MM.1S (cell line): Measurements from ENCODE around the gene RAD54L.

Experiments used
- DNase-seq: peaks from one replicate; pipeline ENCODE4 v3.0.0-alpha.2; 2015
- H2AFZ ChIP-seq: fragments of 300-600 bp; sonication (generic); 2 replicates; pipeline ENCODE4 v1.6.0; 2016; ENCODE audit warnings: antibody characterized with exemption, low read length
- H3F3A ChIP-seq: fragments of 300-600 bp; sonication (generic); 2 replicates; pipeline ENCODE4 v1.6.1; 2016; ENCODE audit warnings: mild to moderate bottlenecking, antibody characterized with exemption, low read length, moderate library complexity, mixed read lengths; ENCODE audit not compliant: insufficient read depth
- H3K27ac ChIP-seq: fragments of 300-600 bp; sonication (generic); 2 replicates; pipeline ENCODE4 v1.5.1; 2016; ENCODE audit warnings: mild to moderate bottlenecking, low read length
- H3K27me3 ChIP-seq: fragments of 300-600 bp; sonication (generic); replicated peaks from 2 replicates; pipeline ENCODE4 v1.6.0; 2016; ENCODE audit warnings: low read length; ENCODE audit not compliant: insufficient read depth
- H3K36me3 ChIP-seq: fragments of 300-600 bp; sonication (generic); replicated peaks from 2 replicates; pipeline ENCODE4 v1.6.1; 2016; ENCODE audit warnings: mild to moderate bottlenecking, low read length, mixed read lengths; ENCODE audit not compliant: insufficient read depth
- H3K4me1 ChIP-seq: fragments of 300-600 bp; sonication (generic); 2 replicates; pipeline ENCODE4 v1.6.1; 2016; ENCODE audit warnings: low read length, mixed read lengths
- H3K4me2 ChIP-seq: fragments of 300-600 bp; sonication (generic); 2 replicates; pipeline ENCODE4 v1.6.0; 2016; ENCODE audit warnings: low read depth, low read length
- H3K4me3 ChIP-seq: fragments of 300-600 bp; sonication (generic); 2 replicates; pipeline ENCODE4 v1.5.1; 2016; ENCODE audit warnings: low read length, mixed read lengths
- H3K79me2 ChIP-seq: fragments of 300-600 bp; sonication (generic); 2 replicates; pipeline ENCODE4 v1.6.1; 2016; ENCODE audit warnings: mixed run types, low read length, mixed read lengths
- H3K9ac ChIP-seq: fragments of 300-600 bp; sonication (generic); 2 replicates; pipeline ENCODE4 v1.6.1; 2016; ENCODE audit warnings: low read length, mixed read lengths
- H3K9me2 ChIP-seq: fragments of 300-600 bp; sonication (generic); replicated peaks from 2 replicates; pipeline ENCODE4 v1.6.1; 2016; ENCODE audit warnings: mild to moderate bottlenecking, low read length, mixed read lengths; ENCODE audit not compliant: insufficient read depth
- H3K9me3 ChIP-seq: fragments of 300-600 bp; sonication (generic); replicated peaks from 2 replicates; pipeline ENCODE4 v1.6.1; 2016; ENCODE audit warnings: mild to moderate bottlenecking, low read length, mixed read lengths; ENCODE audit not compliant: insufficient read depth
- H4K20me1 ChIP-seq: fragments of 300-600 bp; sonication (generic); 2 replicates; pipeline ENCODE4 v1.6.1; 2016; ENCODE audit warnings: mild to moderate bottlenecking, low read length, moderate library complexity, mixed read lengths; ENCODE audit not compliant: insufficient read depth
- EZH2 ChIP-seq: fragments of 300-600 bp; sonication (generic); optimal IDR thresholded peaks from 2 replicates; pipeline ENCODE3; 2017; ENCODE audit warnings: low read depth, mild to moderate bottlenecking, antibody characterized with exemption, low read length, mixed read lengths
- EZH2phosphoT487 ChIP-seq: fragments of 300-600 bp; sonication (generic); IDR thresholded peaks from 2 replicates; pipeline ENCODE4 v1.6.1; 2018; ENCODE audit warnings: antibody characterized with exemption, low read length
- TF ChIP-seq, protein P1 (sequence below): fragments of 300-600 bp; sonication (generic); IDR thresholded peaks from 2 replicates; pipeline ENCODE4 v1.5.1; 2016; ENCODE audit warnings: antibody characterized with exemption, low read length, mixed read lengths

Gene RAD54L

DNA sequence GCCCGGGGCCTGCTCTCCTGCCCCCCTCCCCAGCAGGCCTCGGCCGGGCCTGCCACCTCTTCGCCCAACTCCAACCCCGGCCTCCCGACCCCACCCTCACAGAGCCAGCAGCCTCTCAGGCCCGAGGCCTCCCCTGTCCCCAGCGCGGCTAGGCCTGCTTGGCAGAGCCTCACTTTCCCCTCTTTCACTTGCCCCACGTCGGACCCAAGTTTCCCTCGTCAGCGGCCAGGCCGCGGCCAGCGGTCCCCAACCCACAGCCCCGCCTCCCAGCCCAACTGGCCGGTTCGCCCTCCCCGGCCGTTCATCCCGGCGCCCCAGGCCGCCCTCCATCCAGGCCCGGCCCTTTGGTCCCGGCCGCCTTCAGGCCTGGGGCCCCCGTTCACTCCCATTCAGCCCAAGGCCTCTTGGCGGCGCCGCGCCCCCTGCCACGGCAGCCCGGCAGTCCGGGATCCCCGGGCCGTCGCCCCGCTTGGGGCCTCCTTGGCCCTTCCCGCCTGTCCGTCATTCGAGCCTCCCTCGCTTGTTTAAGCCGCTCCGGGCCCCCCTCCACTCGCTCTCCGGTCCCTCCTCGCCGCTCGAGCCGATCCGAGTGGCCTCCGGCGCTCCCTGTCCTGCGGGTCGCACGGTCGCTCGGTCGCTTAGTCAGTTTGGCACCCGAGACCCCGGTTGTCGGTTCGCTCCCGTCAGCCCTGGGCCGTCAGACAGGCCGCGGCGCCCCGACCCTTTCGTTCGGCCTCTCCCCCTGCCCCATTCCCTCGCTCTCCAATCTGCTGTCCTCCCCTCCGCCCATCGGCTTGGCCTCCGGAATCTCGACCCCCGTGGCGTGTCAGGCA lies 54.5 kb downstream of the RAD54L start:
- no peak for TF ChIP-seq EZH2
- no peak for TF ChIP-seq EZH2phosphoT487
- TF ChIP-seq, protein P1, sequence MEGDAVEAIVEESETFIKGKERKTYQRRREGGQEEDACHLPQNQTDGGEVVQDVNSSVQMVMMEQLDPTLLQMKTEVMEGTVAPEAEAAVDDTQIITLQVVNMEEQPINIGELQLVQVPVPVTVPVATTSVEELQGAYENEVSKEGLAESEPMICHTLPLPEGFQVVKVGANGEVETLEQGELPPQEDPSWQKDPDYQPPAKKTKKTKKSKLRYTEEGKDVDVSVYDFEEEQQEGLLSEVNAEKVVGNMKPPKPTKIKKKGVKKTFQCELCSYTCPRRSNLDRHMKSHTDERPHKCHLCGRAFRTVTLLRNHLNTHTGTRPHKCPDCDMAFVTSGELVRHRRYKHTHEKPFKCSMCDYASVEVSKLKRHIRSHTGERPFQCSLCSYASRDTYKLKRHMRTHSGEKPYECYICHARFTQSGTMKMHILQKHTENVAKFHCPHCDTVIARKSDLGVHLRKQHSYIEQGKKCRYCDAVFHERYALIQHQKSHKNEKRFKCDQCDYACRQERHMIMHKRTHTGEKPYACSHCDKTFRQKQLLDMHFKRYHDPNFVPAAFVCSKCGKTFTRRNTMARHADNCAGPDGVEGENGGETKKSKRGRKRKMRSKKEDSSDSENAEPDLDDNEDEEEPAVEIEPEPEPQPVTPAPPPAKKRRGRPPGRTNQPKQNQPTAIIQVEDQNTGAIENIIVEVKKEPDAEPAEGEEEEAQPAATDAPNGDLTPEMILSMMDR: peak; percentile 49
- H2AFZ ChIP-seq: peak overlapping the region; percentile 88
- no peaks in the 10 kb centered on the region for H3K4me1 ChIP-seq
- peak overlapping the region; percentile 74; the same call in 1 of the 2 replicates for H3K27ac ChIP-seq
- no peaks in the 10 kb centered on the region for H3K36me3 ChIP-seq
- H3K79me2 ChIP-seq: peaks cover 86% of the 10 kb centered on the region
- peak overlapping the region; percentile 88 for H3K4me2 ChIP-seq
- H4K20me1 ChIP-seq: peaks cover 11% of the 10 kb centered on the region
- H3K9me2 ChIP-seq: no peaks in the 10 kb centered on the region
- peak; percentile 61 for DNase-seq
- no peaks in the 10 kb centered on the region for H3K9me3 ChIP-seq
- peak overlapping the region; percentile 81 for H3K4me3 ChIP-seq
- H3K27me3 ChIP-seq: no peaks in the 10 kb centered on the region
- H3K9ac ChIP-seq: peak overlapping the region; percentile 95
- peaks cover 12% of the 10 kb centered on the region for H3F3A ChIP-seq

DNA sequence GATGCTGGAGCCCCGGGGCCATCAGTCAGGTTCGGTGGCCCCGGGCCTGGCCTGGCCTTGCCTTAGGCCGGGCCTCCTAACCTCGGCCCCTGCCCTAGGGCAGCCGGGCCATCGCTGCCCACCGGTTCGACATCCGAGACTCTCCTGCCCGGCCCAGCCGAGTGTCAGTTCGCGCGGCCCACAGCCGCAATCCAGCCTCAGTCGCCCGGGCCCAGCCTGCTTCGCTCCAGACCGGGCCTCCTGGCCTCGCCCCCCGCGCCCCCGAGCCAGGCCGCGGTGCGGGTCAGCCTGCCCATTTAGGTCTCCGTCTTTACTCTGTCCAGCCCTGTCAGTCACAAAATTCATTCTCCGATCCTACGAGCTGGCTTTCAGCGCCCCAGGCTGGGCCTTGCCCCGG lies 55.1 kb downstream of the RAD54L start:
- H2AFZ ChIP-seq: peak overlapping the region; percentile 88
- peak overlapping the region; percentile 74; the same call in 1 of the 2 replicates for H3K27ac ChIP-seq
- peak overlapping the region; percentile 95 for H3K9ac ChIP-seq
- peaks cover 92% of the 10 kb centered on the region for H3K79me2 ChIP-seq
- peak overlapping the region; percentile 88 for H3K4me2 ChIP-seq
- no peaks in the 10 kb centered on the region for H3K36me3 ChIP-seq
- peaks cover 12% of the 10 kb centered on the region for H3F3A ChIP-seq
- no peak for TF ChIP-seq EZH2phosphoT487
- TF ChIP-seq, protein P1: no peak
- TF ChIP-seq EZH2: no peak
- no peaks in the 10 kb centered on the region for H3K9me2 ChIP-seq
- peak overlapping the region; percentile 81 for H3K4me3 ChIP-seq
- H3K27me3 ChIP-seq: no peaks in the 10 kb centered on the region
- H3K9me3 ChIP-seq: no peaks in the 10 kb centered on the region
- DNase-seq: peak; percentile 41
- peaks cover 17% of the 10 kb centered on the region for H4K20me1 ChIP-seq
- no peaks in the 10 kb centered on the region for H3K4me1 ChIP-seq

DNA sequence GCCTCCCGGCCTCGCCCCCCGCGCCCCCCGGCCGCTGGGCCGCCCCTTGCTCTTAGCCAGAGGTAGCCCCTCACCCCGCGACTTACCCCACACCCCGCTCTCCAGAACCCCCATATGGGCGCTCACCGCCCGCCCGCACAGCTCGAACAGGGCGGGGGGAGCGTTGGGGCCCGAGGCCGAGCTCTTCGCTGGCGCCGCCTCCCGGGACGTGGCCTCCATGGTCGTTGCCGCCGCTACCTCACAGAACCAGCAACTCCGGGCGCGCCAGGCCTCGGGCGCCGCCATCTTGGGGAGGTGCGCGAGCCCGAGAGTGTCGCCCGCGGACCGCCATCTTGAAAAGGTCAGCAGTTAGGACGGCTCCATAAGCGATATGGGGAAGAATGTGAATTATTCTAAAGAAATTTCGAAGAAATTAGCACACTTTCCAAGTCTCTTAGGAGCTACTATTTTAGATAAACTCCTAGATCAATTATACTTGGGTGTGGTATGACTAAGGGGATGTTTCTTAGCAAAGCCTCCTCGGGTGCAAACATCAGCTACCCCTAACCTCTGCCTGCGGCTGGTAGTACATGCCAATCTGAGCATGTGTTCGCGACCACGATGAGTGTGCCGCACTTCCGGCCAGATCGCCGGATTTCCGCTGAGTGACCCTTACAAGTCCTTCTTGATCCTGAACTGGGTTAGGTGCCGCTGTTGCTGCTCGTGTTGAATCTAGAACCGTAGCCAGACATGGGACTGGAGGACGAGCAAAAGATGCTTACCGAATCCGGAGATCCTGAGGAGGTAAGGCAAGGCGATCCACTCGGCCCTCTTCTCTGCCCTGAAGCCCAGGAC lies 55.7 kb downstream of the RAD54L start, which contains the start of the genes LRRC41 and UQCRH:
Gene LRRC41 (minus strand): TSS at position 579 of the 834 bp plus-strand sequence. CDS start 294 bp downstream, at position 285.
Gene UQCRH (plus strand): TSS at position 661 of the 834 bp plus-strand sequence. CDS start 69 bp downstream, at position 730.
- Histone ChIP-seq H3F3A (peaks cover 12% of the 10 kb centered on the region), H3K9ac (peak within 1 kb of the TSS; percentile 95), H4K20me1 (peaks cover 20% of the 10 kb centered on the region), H3K27me3 (no peaks in the 10 kb centered on the region), H3K36me3 (no peaks in the 10 kb centered on the region), H2AFZ (peak within 1 kb of the TSS; percentile 88), H3K4me3 (peak within 1 kb of the TSS; percentile 81), H3K4me1 (no peaks in the 10 kb centered on the region), H3K27ac (peak within 1 kb of the TSS; percentile 74), H3K9me2 (no peaks in the 10 kb centered on the region), H3K4me2 (peak within 1 kb of the TSS; percentile 88), H3K79me2 (peaks cover 95% of the 10 kb centered on the region), H3K9me3 (no peaks in the 10 kb centered on the region)
- DNase-seq: peak; percentile 97
- TF ChIP-seq EZH2phosphoT487 (no peak), EZH2 (no peak)
- TF ChIP-seq, protein P1: no peak
